ENCODE results near the gene DDX51.

- TF ChIP-seq CTCF (IDR thresholded peaks at IDR 0.05) (no peak), POLR2A (IDR thresholded peaks at IDR 0.05; ENCODE audit: low read length) (no peak), REST (IDR thresholded peaks at IDR 0.05) (no peak), E2F6 (IDR thresholded peaks at IDR 0.05; ENCODE audit: borderline replicate concordance, low read depth) (no peak), PHF8 (IDR thresholded peaks at IDR 0.05; ENCODE audit: borderline replicate concordance, low read depth) (no peak), CEBPB (IDR thresholded peaks at IDR 0.05) (no peak), MAX (IDR thresholded peaks at IDR 0.05) (no peak), NR3C1 (IDR thresholded peaks at IDR 0.05) (no peak)
These were observed 12.9 kb downstream of the DDX51 start for GRCh38 chr12:132131229-132131628.

All from A549 (cell line).